PC-3 (cell line): ENCODE data around the gene NUDT8. TPM values are rescaled to one million over a fixed set of nuclear protein-coding genes. Genes with fewer than 3 reads are reported as not detected.
"Not testable (repeated sequence)": the region's sequence is repeated elsewhere in the genome, so short reads cannot be mapped to it uniquely, and the experiment has no call there.

ENCODE experiments used
- ATAC-seq: fragments of 200-7000 bp; cut with Tn5 transposase; 2 replicates; pipeline ENCODE4 v1.9.1; 2020; ENCODE audit warnings: mild to moderate bottlenecking, moderate library complexity
- BruUV-seq: library from RNA; stranded (reverse); fragments of 400-500 nt; replicated peaks from 2 replicates; lab custom pipeline; 2021; lab: Mats Ljungman, UMichigan
- CTCF ChIA-PET: fragments of 300-600 bp; sonication (Branson Sonifier 250); formaldehyde crosslinking; loops from one replicate; lab custom pipeline; 2022; ENCODE audit warnings: antibody characterized with exemption; lab: Charles Lee
- POLR2A ChIA-PET: fragments of 300-600 bp; sonication (Branson Sonifier 250); formaldehyde crosslinking; loops from one replicate; lab custom pipeline; 2022; ENCODE audit warnings: antibody characterized with exemption; ENCODE audit not compliant: unreplicated experiment; lab: Charles Lee
- DNase-seq: peaks from one replicate; pipeline ENCODE4 v3.0.0-alpha.2; 2015
- H2AFZ ChIP-seq: fragments of 300-600 bp; sonication (generic); 2 replicates; pipeline ENCODE4 v1.6.0; 2016; ENCODE audit warnings: antibody characterized with exemption, low read length
- H3F3A ChIP-seq: fragments of 300-600 bp; sonication (generic); one replicate; pipeline ENCODE4 v1.6.0; 2017; ENCODE audit warnings: antibody characterized with exemption, low read length, control low read depth, mild to moderate bottlenecking; ENCODE audit not compliant: unreplicated experiment
- H3K27ac ChIP-seq: fragments of 300-600 bp; sonication (generic); 2 replicates; pipeline ENCODE4 v1.5.1; 2016; ENCODE audit warnings: mild to moderate bottlenecking, low read length
- H3K27me3 ChIP-seq: fragments of 300-600 bp; sonication (generic); 2 replicates; pipeline ENCODE4 v1.6.1; 2016; ENCODE audit warnings: low read length, mixed read lengths
- H3K36me3 ChIP-seq: fragments of 300-600 bp; sonication (generic); 2 replicates; pipeline ENCODE4 v1.6.1; 2016; ENCODE audit warnings: low read depth, mixed run types, low read length, mixed read lengths
- H3K4me1 ChIP-seq: fragments of 300-600 bp; sonication (generic); 2 replicates; pipeline ENCODE4 v1.5.1; 2016; ENCODE audit warnings: low read length; ENCODE audit not compliant: insufficient read depth
- H3K4me2 ChIP-seq: fragments of 300-600 bp; sonication (generic); 2 replicates; pipeline ENCODE4 v1.6.0; 2016; ENCODE audit warnings: low read length
- H3K4me3 ChIP-seq: fragments of 300-600 bp; sonication (generic); 2 replicates; pipeline ENCODE4 v1.5.1; 2016; ENCODE audit warnings: mild to moderate bottlenecking, low read length, mixed read lengths
- H3K79me2 ChIP-seq: fragments of 300-600 bp; sonication (generic); 2 replicates; pipeline ENCODE4 v1.6.1; 2017; ENCODE audit warnings: low read length, mixed read lengths
- H3K9ac ChIP-seq: fragments of 300-600 bp; sonication (generic); 2 replicates; pipeline ENCODE4 v1.6.0; 2016; ENCODE audit warnings: mild to moderate bottlenecking, low read length
- H3K9me2 ChIP-seq: fragments of 300-600 bp; sonication (generic); replicated peaks from 2 replicates; pipeline ENCODE4 v1.6.1; 2016; ENCODE audit warnings: mixed run types, low read length, mixed read lengths
- H3K9me3 ChIP-seq: fragments of 300-600 bp; sonication (generic); 2 replicates; pipeline ENCODE4 v1.6.1; 2016; ENCODE audit warnings: low read length, mixed read lengths
- H4K20me1 ChIP-seq: fragments of 300-600 bp; sonication (generic); 2 replicates; pipeline ENCODE4 v1.6.1; 2016; ENCODE audit warnings: low read length, mixed read lengths
- CTCF ChIP-seq: fragments of 300-600 bp; sonication (generic); conservative IDR thresholded peaks from 2 replicates; pipeline ENCODE4 v1.5.1; 2017; ENCODE audit warnings: antibody characterized with exemption, low read depth, mild to moderate bottlenecking, low read length
- EZH2 ChIP-seq: fragments of 300-600 bp; sonication (generic); IDR thresholded peaks from one replicate; pipeline ENCODE4 v1.6.1; 2017; ENCODE audit warnings: antibody characterized with exemption, mild to moderate bottlenecking, low read length; ENCODE audit not compliant: unreplicated experiment
- EZH2phosphoT487 ChIP-seq: fragments of 300-600 bp; sonication (generic); IDR thresholded peaks from 2 replicates; pipeline ENCODE4 v1.6.1; 2018; ENCODE audit warnings: mild to moderate bottlenecking, antibody characterized with exemption, low read length, borderline replicate concordance
- intact Hi-C: fragments of 100-400 bp; cut with micrococcal nuclease; formaldehyde crosslinking; loops from 2 replicates; pipeline ENCODE4 v1.9.0; 2023
- total RNA-seq: library from RNA; depleted of rRNA; stranded (reverse); fragments of >200 nt; gene quantifications from 2 replicates; pipeline ENCODE4 v1.2.3, GENCODE V29; 2014

The NUDT8 gene
- total RNA-seq, 1 experiment from 2014 or later, result 50.6 TPM

GRCh38 chr11:67605231-67606011 is 24.3 kb downstream of the NUDT8 start:
- ChIA-PET CTCF (no interaction called here), POLR2A (no interaction called here)
- H3K79me2 ChIP-seq, result peaks cover 23% of the 10 kb centered on the region
- 0 out of 2 replicates have a peak overlapping the region, but pooled peaks have one; percentile 92 for H3K4me3 ChIP-seq
- H3K9ac ChIP-seq, result no peak overlapping the region
- no peaks in the 10 kb centered on the region for H3F3A ChIP-seq
- no peaks in the 10 kb centered on the region for H3K27me3 ChIP-seq
- DNase-seq, result no peak
- peak overlapping the region; percentile 97 for H3K4me2 ChIP-seq
- no peaks in the 10 kb centered on the region for H4K20me1 ChIP-seq
- no peak overlapping the region for H3K27ac ChIP-seq
- no peak for TF ChIP-seq EZH2
- no peak for TF ChIP-seq EZH2phosphoT487
- TF ChIP-seq CTCF, result no peak
- no peak for ATAC-seq
- peak overlapping the region; percentile 95; the same call in 1 of the 2 replicates for H2AFZ ChIP-seq
- no TSS peak for BruUV-seq
- H3K9me3 ChIP-seq, result no peaks in the 10 kb centered on the region
- intact Hi-C loops, result loop anchor here (1.0 kb wide), 2 partner anchors 33 to 97 kb away; partner anchors contain the start of gene CDK2AP2
- no peaks in the 10 kb centered on the region for H3K9me2 ChIP-seq
- H3K36me3 ChIP-seq, result peaks cover 18% of the 10 kb centered on the region
- peaks cover 16% of the 10 kb centered on the region; the same call in 1 of the 2 replicates for H3K4me1 ChIP-seq

- ATAC-seq, result no peak
- no peak for TF ChIP-seq CTCF
- no peak for TF ChIP-seq EZH2
- no peak for TF ChIP-seq EZH2phosphoT487
- no peak for DNase-seq
- peaks cover 23% of the 10 kb centered on the region for H3K79me2 ChIP-seq
- H3K4me1 ChIP-seq, result peaks cover 16% of the 10 kb centered on the region; the same call in 1 of the 2 replicates
- no TSS peak for BruUV-seq
- no peak overlapping the region for H3K4me2 ChIP-seq
- CTCF ChIA-PET, result no interaction called here
- POLR2A ChIA-PET, result no interaction called here
- H3K4me3 ChIP-seq, result no peak overlapping the region
- intact Hi-C loops, result no loop called here
- H3K27me3 ChIP-seq, result no peaks in the 10 kb centered on the region
- no peak overlapping the region for H3K27ac ChIP-seq
- H3K9me3 ChIP-seq, result no peaks in the 10 kb centered on the region
- H3K9ac ChIP-seq, result no peak overlapping the region
- peaks cover 14% of the 10 kb centered on the region for H3K36me3 ChIP-seq
- no peaks in the 10 kb centered on the region for H4K20me1 ChIP-seq
- no peaks in the 10 kb centered on the region for H3F3A ChIP-seq
- no peak overlapping the region for H2AFZ ChIP-seq
- H3K9me2 ChIP-seq, result no peaks in the 10 kb centered on the region
These were observed 24.9 kb downstream of the NUDT8 start for GRCh38 chr11:67604815-67605214.

- H3K36me3 ChIP-seq, POLR2A ChIA-PET, H3K27me3 ChIP-seq, H3K9me3 ChIP-seq, H3F3A ChIP-seq, H3K27ac ChIP-seq, DNase-seq, CTCF ChIA-PET, H3K9me2 ChIP-seq, ATAC-seq, BruUV-seq, H4K20me1 ChIP-seq, H3K9ac ChIP-seq, H3K4me3 ChIP-seq, intact Hi-C loops, H2AFZ ChIP-seq, H3K4me2 ChIP-seq: not testable (repeated sequence)
- peaks cover 23% of the 10 kb centered on the region for H3K79me2 ChIP-seq
- peaks cover 16% of the 10 kb centered on the region; the same call in 1 of the 2 replicates for H3K4me1 ChIP-seq
These were observed 25.6 kb downstream of the NUDT8 start for GRCh38 chr11:67604119-67604518.
